Measurements from ENCODE around the gene TRUB1. TPM values are rescaled to one million over a fixed set of nuclear protein-coding genes. Genes with fewer than 3 reads are reported as not detected.
"Not testable (repeated sequence)": the region's sequence is repeated elsewhere in the genome, so short reads cannot be mapped to it uniquely, and the experiment has no call there.

TRUB1 gene
- polyA plus RNA-seq, 1 of the 3 experiments (the other 2 are of a cell fraction) = 9.9 TPM

GRCh38 chr10:114933995-114934394 lies 4.0 kb upstream of the TRUB1 start:
- H3K4me2 ChIP-seq; H3K36me3 ChIP-seq (replicated peaks in 1 of 2; ENCODE audit: control insufficient read depth in 1 of 2, insufficient read depth in 2 of 2, low read length in 1 of 2); H3K27me3 ChIP-seq (ENCODE audit: insufficient read depth); H3K4me1 ChIP-seq (ENCODE audit: control insufficient read depth in 1 of 2, insufficient read depth in 2 of 2, low read depth in 1 of 2, low read length in 1 of 2); CTCF ChIA-PET; H3K27ac ChIP-seq (ENCODE audit: low read depth in 2 of 2, low read length in 1 of 2); H3K9me2 ChIP-seq; H3K79me2 ChIP-seq (ENCODE audit: insufficient read depth); POLR2A ChIA-PET; H3K4me3 ChIP-seq (ENCODE audit: low read depth in 2 of 2, low read length in 1 of 2); H3K9me3 ChIP-seq; H3F3A ChIP-seq (replicated peaks; ENCODE audit: insufficient read depth); H4K20me1 ChIP-seq (ENCODE audit: insufficient read depth); H3K9ac ChIP-seq; DNase-seq; H2AFZ ChIP-seq (ENCODE audit: low read depth): not testable (repeated sequence)
- 85% methylated on average over 3 of the region's 3 CpGs for WGBS (ENCODE audit: low lambda C conversion rate)

GRCh38 chr10:114938856-114939193 lies 830 bp downstream of the TRUB1 start:
- peaks cover 40% of the 10 kb centered on the region for H3K79me2 ChIP-seq (ENCODE audit: insufficient read depth)
- peak overlapping the region; percentile 91 for H3K4me2 ChIP-seq
- 5% methylated on average over 5 of the region's 5 CpGs for WGBS (ENCODE audit: low lambda C conversion rate)
- ChIA-PET POLR2A (interaction anchor here (0.6 to 1.5 kb wide), 2 partner anchors 18 to 156 kb away, joined by 3 to 8 read pairs; no protein-coding TSS in a partner anchor), CTCF (interaction anchor here (1.3 to 2.2 kb wide), 3 partner anchors 60 to 389 kb away, joined by 3 to 17 read pairs (median 4); no protein-coding TSS in a partner anchor)
- no peaks in the 10 kb centered on the region for H3K9me3 ChIP-seq
- peak overlapping the region; percentile 86 to 99 for H3K4me3 ChIP-seq (ENCODE audit: low read depth in 2 of 2, low read length in 1 of 2)
- peak overlapping the region; percentile 66; the same call in 1 of the 2 replicates for H2AFZ ChIP-seq (ENCODE audit: low read depth)
- peak overlapping the region; percentile 60 to 90; a peak in 3 of 4 replicates for H3K27ac ChIP-seq (ENCODE audit: low read depth in 2 of 2, low read length in 1 of 2)
- no peaks in the 10 kb centered on the region for H3K9me2 ChIP-seq
- H3K36me3 ChIP-seq (replicated peaks in 1 of 2; ENCODE audit: control insufficient read depth in 1 of 2, insufficient read depth in 2 of 2, low read length in 1 of 2) = peaks cover 15 to 22% of the 10 kb centered on the region in 2 experiments
- H3F3A ChIP-seq (replicated peaks; ENCODE audit: insufficient read depth) = no peaks in the 10 kb centered on the region
- no peak for DNase-seq
- H3K9ac ChIP-seq = peak overlapping the region; percentile 90
- H3K27me3 ChIP-seq (ENCODE audit: insufficient read depth) = no peaks in the 10 kb centered on the region
- peaks cover 5 to 9% of the 10 kb centered on the region in 2 experiments; a peak in 2 of 4 replicates for H3K4me1 ChIP-seq (ENCODE audit: control insufficient read depth in 1 of 2, insufficient read depth in 2 of 2, low read depth in 1 of 2, low read length in 1 of 2)
- TF ChIP-seq, protein P1, sequence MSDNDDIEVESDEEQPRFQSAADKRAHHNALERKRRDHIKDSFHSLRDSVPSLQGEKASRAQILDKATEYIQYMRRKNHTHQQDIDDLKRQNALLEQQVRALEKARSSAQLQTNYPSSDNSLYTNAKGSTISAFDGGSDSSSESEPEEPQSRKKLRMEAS (IDR thresholded peaks at IDR 0.05; ENCODE audit: low read depth) = no peak
- TF ChIP-seq EZH2phosphoT487 (IDR thresholded peaks at IDR 0.05; ENCODE audit: borderline replicate concordance, low read depth) (no peak), JUND (IDR thresholded peaks at IDR 0.05) (no peak), EP300 (IDR thresholded peaks at IDR 0.05; ENCODE audit: borderline replicate concordance in 1 of 2, low read depth in 1 of 2, low read length in 1 of 2) (no peak), RXRA (IDR thresholded peaks at IDR 0.05; ENCODE audit: borderline replicate concordance, low read depth) (no peak), GATA2 (CRISPR knock-in tag; IDR thresholded peaks at IDR 0.05) (no peak), SMC3 (IDR thresholded peaks at IDR 0.05; ENCODE audit: low read depth, low read length) (no peak), CHD2 (IDR thresholded peaks at IDR 0.05; ENCODE audit: low read length, partially characterized antibody) (no peak)
- no peaks in the 10 kb centered on the region for H4K20me1 ChIP-seq (ENCODE audit: insufficient read depth)

DNA sequence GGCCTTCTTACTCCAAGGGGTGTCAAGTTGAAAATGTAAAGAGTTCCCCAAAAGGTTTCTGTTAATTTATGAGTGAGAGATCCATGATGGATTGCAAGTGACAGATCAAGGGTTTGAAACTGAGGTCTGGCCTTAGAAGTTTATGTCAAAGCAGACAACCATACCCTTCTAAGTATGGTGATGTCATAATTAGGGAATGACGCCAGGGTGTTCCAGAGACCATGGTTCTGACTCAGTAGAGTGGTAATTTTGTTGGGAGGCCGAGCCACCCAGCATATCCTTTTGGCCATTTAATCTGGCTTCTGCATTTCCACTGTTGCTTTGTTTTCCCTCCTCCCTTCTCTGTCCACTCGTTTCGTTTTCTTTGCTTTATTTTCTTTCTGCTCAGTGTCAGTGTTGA lies 2.7 kb downstream of the TRUB1 start:
- no peak overlapping the region; a peak in 1 of 4 replicates for H3K4me3 ChIP-seq (ENCODE audit: low read depth in 2 of 2, low read length in 1 of 2)
- H3K27ac ChIP-seq (ENCODE audit: low read depth in 2 of 2, low read length in 1 of 2) = no peak overlapping the region
- H3K9me3 ChIP-seq = no peaks in the 10 kb centered on the region
- POLR2A ChIA-PET = no interaction called here
- no peaks in the 10 kb centered on the region for H3K27me3 ChIP-seq (ENCODE audit: insufficient read depth)
- no peak overlapping the region for H3K9ac ChIP-seq
- H3F3A ChIP-seq (replicated peaks; ENCODE audit: insufficient read depth) = no peaks in the 10 kb centered on the region
- H2AFZ ChIP-seq (ENCODE audit: low read depth) = no peak overlapping the region
- no peaks in the 10 kb centered on the region for H4K20me1 ChIP-seq (ENCODE audit: insufficient read depth)
- 69% methylated on average over 4 of the region's 4 CpGs for WGBS (ENCODE audit: low lambda C conversion rate)
- DNase-seq = no peak
- no peaks in the 10 kb centered on the region for H3K9me2 ChIP-seq
- peaks cover 46% of the 10 kb centered on the region for H3K79me2 ChIP-seq (ENCODE audit: insufficient read depth)
- peaks cover 5 to 9% of the 10 kb centered on the region in 2 experiments; a peak in 2 of 4 replicates for H3K4me1 ChIP-seq (ENCODE audit: control insufficient read depth in 1 of 2, insufficient read depth in 2 of 2, low read depth in 1 of 2, low read length in 1 of 2)
- CTCF ChIA-PET = no interaction called here
- peaks cover 29 to 39% of the 10 kb centered on the region in 2 experiments for H3K36me3 ChIP-seq (replicated peaks in 1 of 2; ENCODE audit: control insufficient read depth in 1 of 2, insufficient read depth in 2 of 2, low read length in 1 of 2)
- TF ChIP-seq TAF1 (IDR thresholded peaks at IDR 0.05; ENCODE audit: borderline replicate concordance, low read depth, low read length) (no peak), EP300 (IDR thresholded peaks at IDR 0.05; ENCODE audit: borderline replicate concordance in 1 of 2, low read depth in 1 of 2, low read length in 1 of 2) (no peak), GATA2 (CRISPR knock-in tag; IDR thresholded peaks at IDR 0.05) (no peak)
- TF ChIP-seq, protein P2, sequence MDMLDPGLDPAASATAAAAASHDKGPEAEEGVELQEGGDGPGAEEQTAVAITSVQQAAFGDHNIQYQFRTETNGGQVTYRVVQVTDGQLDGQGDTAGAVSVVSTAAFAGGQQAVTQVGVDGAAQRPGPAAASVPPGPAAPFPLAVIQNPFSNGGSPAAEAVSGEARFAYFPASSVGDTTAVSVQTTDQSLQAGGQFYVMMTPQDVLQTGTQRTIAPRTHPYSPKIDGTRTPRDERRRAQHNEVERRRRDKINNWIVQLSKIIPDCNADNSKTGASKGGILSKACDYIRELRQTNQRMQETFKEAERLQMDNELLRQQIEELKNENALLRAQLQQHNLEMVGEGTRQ (IDR thresholded peaks at IDR 0.05; ENCODE audit: borderline replicate concordance, low read depth, low read length) = no peak
- peak overlapping the region; percentile 91; the same call in 1 of the 2 replicates for H3K4me2 ChIP-seq

Measured in SK-N-SH (cell line).